Activated CD4-positive, alpha-beta T cell treated with anti-CD3 and anti-CD28 coated beads, Interleukin-10, Interleukin-2, amounts not matched to agents 100 ng/mL and 50 ng/mL, durations not matched to agents 16 hours and 8 hours (primary cell): ENCODE data around the gene CFAP300.

ENCODE experiments used
- DNase-seq: peaks from one replicate; pipeline ENCODE4 v3.0.0-alpha.2; 2020

The CFAP300 gene

GRCh38 chr11:102047305-102047924, at the start of gene CFAP300:
CFAP300 (plus strand) TSS chr11:102047437; CDS start chr11:102047471, 34 bp downstream.
- DNase-seq, result peak; percentile 71

GRCh38 chr11:102001657-102002338, 45.4 kb upstream of the CFAP300 start:
- no peak for DNase-seq

- no peak for DNase-seq
These were observed 43.0 kb upstream of the CFAP300 start for GRCh38 chr11:102004220-102004619.

- no peak for DNase-seq
These were observed 41.9 kb upstream of the CFAP300 start for GRCh38 chr11:102005306-102005705.

- DNase-seq, result no peak
These were observed 40.2 kb upstream of the CFAP300 start for GRCh38 chr11:102006835-102007566.

- DNase-seq, result peak; percentile 43
These were observed 39.4 kb upstream of the CFAP300 start for GRCh38 chr11:102007567-102008437.

- DNase-seq, result no peak
These were observed 36.3 kb upstream of the CFAP300 start for GRCh38 chr11:102010776-102011494.

GRCh38 chr11:102012946-102013345, 34.3 kb upstream of the CFAP300 start:
- peak; percentile 25 for DNase-seq

- DNase-seq, result no peak
These were observed 32.5 kb upstream of the CFAP300 start for GRCh38 chr11:102014756-102015155.

GRCh38 chr11:102017026-102017425, 30.2 kb upstream of the CFAP300 start:
- DNase-seq, result no peak

GRCh38 chr11:102026217-102026616, 21.0 kb upstream of the CFAP300 start:
- no peak for DNase-seq

GRCh38 chr11:102026959-102027358, 20.3 kb upstream of the CFAP300 start:
- DNase-seq, result no peak

GRCh38 chr11:102036757-102037156, 10.5 kb upstream of the CFAP300 start:
- no peak for DNase-seq

GRCh38 chr11:102046841-102047240, 396 bp upstream of the CFAP300 start:
- DNase-seq, result no peak

- DNase-seq, result no peak
These were observed 3.8 kb downstream of the CFAP300 start for GRCh38 chr11:102050927-102051575.

- no peak for DNase-seq
These were observed 14.0 kb downstream of the CFAP300 start for GRCh38 chr11:102061276-102061675.

GRCh38 chr11:102062106-102062505, 14.9 kb downstream of the CFAP300 start:
- DNase-seq, result no peak

- DNase-seq, result no peak
These were observed 17.1 kb downstream of the CFAP300 start for GRCh38 chr11:102064316-102064715.

GRCh38 chr11:102070766-102071165, 23.5 kb downstream of the CFAP300 start:
- no peak for DNase-seq

- no peak for DNase-seq
These were observed 24.5 kb downstream of the CFAP300 start for GRCh38 chr11:102071497-102072472.
